Thyroid gland (tissue), 4 donors: Measurements from ENCODE around the gene CSNK2A1. TPM values are rescaled to one million over a fixed set of nuclear protein-coding genes. Genes with fewer than 3 reads are reported as not detected.

Experiments
- DNase-seq, 2 donors: peaks; one replicate each; pipeline ENCODE4 v3.0.0-alpha.2; 2019
- H3K27ac ChIP-seq, 3 donors: fragments of 200-600 bp; sonication (generic); 1 replicate in 2 of 3; 2 replicates in 1 of 3; pipeline ENCODE4 v1.5.1; 2016 to 2019; ENCODE audit warnings: mild to moderate bottlenecking in 1 of 3, moderate library complexity in 1 of 3
- H3K27me3 ChIP-seq: fragments of 200-600 bp; sonication (generic); one replicate; pipeline ENCODE4 v1.5.1; 2019
- H3K36me3 ChIP-seq, 2 donors: fragments of 200-600 bp; sonication (generic); one replicate each; pipeline ENCODE4 v1.5.1; 2016 to 2019
- H3K4me1 ChIP-seq, 2 donors: fragments of 200-600 bp; sonication (generic); one replicate each; pipeline ENCODE4 v1.5.1; 2017 to 2019
- H3K4me3 ChIP-seq, 3 donors: fragments of 200-600 bp; sonication (generic); replicated peaks in 1 of 3; 1 replicate in 2 of 3; 2 replicates in 1 of 3; pipeline ENCODE4 v1.5.1; 2016; ENCODE audit warnings: mild to moderate bottlenecking in 1 of 3
- H3K9me3 ChIP-seq: fragments of 200-600 bp; sonication (generic); one replicate; pipeline ENCODE4 v1.5.1; 2017
- CTCF ChIP-seq, 6 experiments: fragments of 200-600 bp in 3 of 6; fragments of 450-650 bp in 3 of 6; sonication (generic) in 3 of 6; IDR thresholded peaks; one replicate each; pipeline ENCODE4 v1.5.1; 2016 to 2019; ENCODE audit warnings: antibody characterized with exemption in 6 of 6, mild to moderate bottlenecking in 2 of 6, inconsistent platforms in 1 of 6, moderate library complexity in 1 of 6
- POLR2A ChIP-seq, 2 donors: fragments of 450-650 bp; IDR thresholded peaks; one replicate each; pipeline ENCODE4 v1.6.1; 2017; ENCODE audit warnings: antibody characterized with exemption in 2 of 2, mild to moderate bottlenecking in 2 of 2, moderate library complexity in 1 of 2
- WGBS, 2 donors: methylation state at CpG; one replicate each; pipeline ENCODE4 v1.1.5; 2017; 5-methylcytosine and 5-hydroxymethylcytosine counted together
- intact Hi-C: fragments of 100-400 bp; cut with DNase I; formaldehyde crosslinking; loops from one replicate; pipeline ENCODE4 v1.15.1; 2023
- total RNA-seq, 4 donors: library from RNA; depleted of rRNA; stranded (reverse); fragments of >200 nt; gene quantifications; one replicate each; pipeline ENCODE4 v1.2.3, GENCODE V29; 2016

CSNK2A1 gene
- total RNA-seq, 4 donors from 2014 or later: 88.0 to 153 (median 105) TPM

- no peaks in the 10 kb centered on the region for H3K27me3 ChIP-seq
- no peak overlapping the region for H3K4me3 ChIP-seq
- 42 to 52% methylated on average over 12 of the region's 12 CpGs for WGBS, 2 donors
- H3K27ac ChIP-seq: no peak overlapping the region
- peak; percentile 44 to 51 for DNase-seq
- H3K36me3 ChIP-seq: no peaks in the 10 kb centered on the region
- intact Hi-C loops: loop anchor here (5.0 to 10.0 kb wide), 2 partner anchors 86 to 173 kb away; no protein-coding TSS in a partner anchor
- no peaks in the 10 kb centered on the region for H3K4me1 ChIP-seq
- TF ChIP-seq POLR2A (IDR thresholded peaks at IDR 0.05) (no peak), CTCF (IDR thresholded peaks at IDR 0.05) (peak; percentile 70 to 89 (median 76))
- H3K9me3 ChIP-seq: no peaks in the 10 kb centered on the region
Observed at GRCh38 chr20:561437-562231, 18.0 kb upstream of the CSNK2A1 start.

- peaks cover 6 to 7% of the 10 kb centered on the region in 2 donors for H3K4me1 ChIP-seq
- TF ChIP-seq POLR2A (IDR thresholded peaks at IDR 0.05) (no peak), CTCF (IDR thresholded peaks at IDR 0.05) (no peak)
- H3K4me3 ChIP-seq: no peak overlapping the region
- no peaks in the 10 kb centered on the region for H3K9me3 ChIP-seq
- intact Hi-C loops: loop anchor here (5.0 to 10.0 kb wide), 2 partner anchors 87 to 174 kb away; no protein-coding TSS in a partner anchor
- no peaks in the 10 kb centered on the region for H3K27me3 ChIP-seq
- no peaks in the 10 kb centered on the region for H3K36me3 ChIP-seq
- no peak overlapping the region for H3K27ac ChIP-seq
- 41 to 56% methylated on average over 2 of the region's 2 CpGs for WGBS, 2 donors
- DNase-seq: no peak
Observed at GRCh38 chr20:560680-561079, 17.1 kb upstream of the CSNK2A1 start.

GRCh38 chr20:558117-558516 is 14.5 kb upstream of the CSNK2A1 start:
- no peaks in the 10 kb centered on the region for H3K27me3 ChIP-seq
- no peak for DNase-seq
- H3K4me1 ChIP-seq: peaks cover 8 to 11% of the 10 kb centered on the region in 2 donors
- intact Hi-C loops: no loop called here
- WGBS, 2 donors: 84 to 85% methylated on average over 3 of the region's 3 CpGs
- H3K27ac ChIP-seq: no peak overlapping the region
- no peak for TF ChIP-seq CTCF (IDR thresholded peaks at IDR 0.05)
- TF ChIP-seq POLR2A (IDR thresholded peaks at IDR 0.05): no peak
- no peaks in the 10 kb centered on the region for H3K9me3 ChIP-seq
- H3K4me3 ChIP-seq: no peak overlapping the region
- no peaks in the 10 kb centered on the region for H3K36me3 ChIP-seq

- no peak for TF ChIP-seq POLR2A (IDR thresholded peaks at IDR 0.05)
- TF ChIP-seq CTCF (IDR thresholded peaks at IDR 0.05): no peak
- WGBS, 2 donors: 93 to 98% methylated on average over 2 of the region's 2 CpGs
- DNase-seq: no peak
- Histone ChIP-seq H3K27me3 (no peaks in the 10 kb centered on the region), H3K36me3 (no peaks in the 10 kb centered on the region), H3K9me3 (no peaks in the 10 kb centered on the region), H3K4me1 (peaks cover 8 to 11% of the 10 kb centered on the region in 2 donors), H3K27ac (no peak overlapping the region), H3K4me3 (no peak overlapping the region)
- intact Hi-C loops: no loop called here
Observed at GRCh38 chr20:556984-557383, 13.4 kb upstream of the CSNK2A1 start.

GRCh38 chr20:555976-556385 is 12.4 kb upstream of the CSNK2A1 start:
- no peaks in the 10 kb centered on the region for H3K36me3 ChIP-seq
- WGBS, 2 donors: 17 to 18% methylated on average over 6 of the region's 6 CpGs
- H3K27ac ChIP-seq: no peak overlapping the region
- H3K4me1 ChIP-seq: peaks cover 8 to 11% of the 10 kb centered on the region in 2 donors
- H3K9me3 ChIP-seq: no peaks in the 10 kb centered on the region
- DNase-seq: peak; percentile 86 to 88
- intact Hi-C loops: no loop called here
- H3K4me3 ChIP-seq: no peak overlapping the region
- H3K27me3 ChIP-seq: no peaks in the 10 kb centered on the region
- TF ChIP-seq POLR2A (IDR thresholded peaks at IDR 0.05) (no peak), CTCF (IDR thresholded peaks at IDR 0.05) (no peak)
